AG20443 (cell line): ENCODE data around the gene HBG2.

Experiments used
- DNase-seq: peaks from one replicate; pipeline ENCODE4 v3.0.0; 2012; ENCODE audit warnings: low spot score, mixed read lengths

Gene HBG2

GRCh38 chr11:5229796-5230195, 24.8 kb downstream of the HBG2 start:
- DNase-seq: no peak

GRCh38 chr11:5229356-5229755, 25.2 kb downstream of the HBG2 start:
- no peak for DNase-seq

- no peak for DNase-seq
Measured at GRCh38 chr11:5228124-5228523, 26.5 kb downstream of the HBG2 start.

- DNase-seq: no peak
Measured at GRCh38 chr11:5227681-5228080, 26.9 kb downstream of the HBG2 start.

GRCh38 chr11:5226732-5227310, 27.8 kb downstream of the HBG2 start, which contains the start of gene HBB:
HBB (minus strand) TSS chr11:5227071; CDS start chr11:5227021, 50 bp downstream.
- no peak for DNase-seq

GRCh38 chr11:5225480-5225871, 29.1 kb downstream of the HBG2 start:
- no peak for DNase-seq

GRCh38 chr11:5224538-5225479, 29.8 kb downstream of the HBG2 start:
- DNase-seq: no peak

- no peak for DNase-seq
Measured at GRCh38 chr11:5223686-5224085, 30.9 kb downstream of the HBG2 start.

- no peak for DNase-seq
Measured at GRCh38 chr11:5223146-5223545, 31.4 kb downstream of the HBG2 start.

- DNase-seq: no peak
Measured at GRCh38 chr11:5210376-5210885, 44.1 kb downstream of the HBG2 start.

GRCh38 chr11:5204787-5205186, 49.8 kb downstream of the HBG2 start:
- peak; percentile 77 for DNase-seq

- no peak for DNase-seq
Measured at GRCh38 chr11:5203366-5203765, 51.2 kb downstream of the HBG2 start.
